Sigmoid colon (tissue), 7 donors: Measurements from ENCODE around the gene OLAH. TPM values are rescaled to one million over a fixed set of nuclear protein-coding genes. Genes with fewer than 3 reads are reported as not detected.

Experiments
- DNase-seq: peaks from one replicate; pipeline ENCODE4 v3.0.0-alpha.2; 2019
- H3K27ac ChIP-seq, 4 donors: fragments of 200-600 bp; sonication (generic); one replicate each; pipeline ENCODE4 v1.5.1; 2016 to 2019; ENCODE audit warnings: mild to moderate bottlenecking in 1 of 4
- H3K27me3 ChIP-seq, 3 donors: fragments of 200-600 bp; sonication (generic); one replicate each; pipeline ENCODE4 v1.5.1; 2019; ENCODE audit warnings: mild to moderate bottlenecking in 1 of 3
- H3K36me3 ChIP-seq, 4 donors: fragments of 200-600 bp; sonication (generic); one replicate each; pipeline ENCODE4 v1.5.1; 2016 to 2019
- H3K4me1 ChIP-seq, 4 donors: fragments of 200-600 bp; sonication (generic); one replicate each; pipeline ENCODE4 v1.5.1; 2017 to 2019
- H3K4me3 ChIP-seq, 4 donors: fragments of 200-600 bp; sonication (generic); one replicate each; pipeline ENCODE4 v1.5.1; 2017 to 2019; ENCODE audit warnings: mild to moderate bottlenecking in 2 of 4, moderate library complexity in 1 of 4
- H3K9me3 ChIP-seq, 4 donors: fragments of 200-600 bp in 3 of 4; sonication (generic) in 3 of 4; one replicate each; pipeline versions ENCODE4 v1.5.1 to v1.6.1; 2013 to 2019
- CTCF ChIP-seq, 4 experiments: fragments of 450-650 bp in 3 of 4; fragments of 200-600 bp in 1 of 4; IDR thresholded peaks; one replicate each; pipeline ENCODE4 v1.5.1; 2016 to 2019; ENCODE audit warnings: antibody characterized with exemption in 4 of 4, mild to moderate bottlenecking in 3 of 4, moderate library complexity in 2 of 4
- EP300 ChIP-seq, 4 donors: sonication (generic); formaldehyde crosslinking; IDR thresholded peaks; one replicate each; pipeline ENCODE4 v1.6.1; 2017; ENCODE audit warnings: antibody characterized with exemption in 4 of 4
- POLR2A ChIP-seq, 2 donors: fragments of 450-650 bp; IDR thresholded peaks; one replicate each; pipeline ENCODE4 v1.6.1; 2016; ENCODE audit warnings: antibody characterized with exemption in 2 of 2, mild to moderate bottlenecking in 2 of 2, moderate library complexity in 2 of 2
- POLR2AphosphoS5 ChIP-seq, 4 donors: sonication (generic); formaldehyde crosslinking; IDR thresholded peaks; one replicate each; pipeline ENCODE4 v1.6.1; 2017; ENCODE audit warnings: antibody characterized with exemption in 4 of 4
- WGBS, 2 donors: extraction: QIAGEN DNeasy Blood & Tissue Kit; methylation state at CpG; one replicate each; pipeline ENCODE4 v1.1.7; 2013; 5-methylcytosine and 5-hydroxymethylcytosine counted together
- intact Hi-C: fragments of 100-400 bp; cut with DNase I; formaldehyde crosslinking; loops from one replicate; pipeline ENCODE4 v1.15.1; 2023
- polyA plus RNA-seq, 3 donors: library from polyadenylated mRNA; stranded (reverse); fragments of 200-250 nt; gene quantifications; one replicate each; pipeline ENCODE4 v1.2.3, GENCODE V29; 2013
- total RNA-seq, 4 donors: library from RNA; depleted of rRNA; stranded (reverse); fragments of >200 nt; gene quantifications; one replicate each; pipeline ENCODE4 v1.1.0, GENCODE V29; 2016
- donor health status: healthy with polysubstance abuse.
- donor health status: Bipolar disorder and iron deficiency.
- donor health status: healthy.

Gene OLAH
- total and polyA plus RNA-seq, 7 donors: 0.49 to 0.71 (median 0.63) TPM; not detected in 4

DNA sequence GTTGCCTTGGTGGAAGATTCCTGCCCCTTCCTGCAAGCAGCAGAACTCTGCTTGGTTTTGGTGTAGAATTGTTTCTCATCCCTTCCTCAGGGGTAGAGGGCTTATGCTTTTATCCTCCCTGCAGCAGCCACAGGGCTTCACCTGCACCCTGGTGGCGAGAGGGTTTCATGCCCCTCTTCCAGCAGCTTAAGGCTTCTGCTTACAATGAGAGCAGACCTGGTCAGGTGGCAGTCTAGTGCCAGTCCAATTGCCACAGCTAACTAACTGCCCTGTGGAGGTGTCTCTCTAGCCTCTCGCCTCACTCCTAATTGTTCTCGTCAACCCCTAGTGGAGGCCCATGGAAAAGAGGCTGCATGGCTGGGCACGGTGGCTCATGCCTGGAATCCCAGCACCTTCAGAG, 25.5 kb downstream of the OLAH start:
- Histone ChIP-seq H3K36me3 (no peaks in the 10 kb centered on the region), H3K4me1 (no peaks in the 10 kb centered on the region), H3K9me3 (no peaks in the 10 kb centered on the region), H3K27ac (no peak overlapping the region), H3K27me3 (no peaks in the 10 kb centered on the region), H3K4me3 (no peak overlapping the region)
- TF ChIP-seq POLR2AphosphoS5 (IDR thresholded peaks at IDR 0.05) (no peak), EP300 (IDR thresholded peaks at IDR 0.05) (no peak), CTCF (IDR thresholded peaks at IDR 0.05) (no peak), POLR2A (IDR thresholded peaks at IDR 0.05) (no peak)
- no peak for DNase-seq
- 71 to 72% methylated on average over 4 of the region's 4 CpGs for WGBS, 2 donors
- intact Hi-C loops: no loop called here

DNA sequence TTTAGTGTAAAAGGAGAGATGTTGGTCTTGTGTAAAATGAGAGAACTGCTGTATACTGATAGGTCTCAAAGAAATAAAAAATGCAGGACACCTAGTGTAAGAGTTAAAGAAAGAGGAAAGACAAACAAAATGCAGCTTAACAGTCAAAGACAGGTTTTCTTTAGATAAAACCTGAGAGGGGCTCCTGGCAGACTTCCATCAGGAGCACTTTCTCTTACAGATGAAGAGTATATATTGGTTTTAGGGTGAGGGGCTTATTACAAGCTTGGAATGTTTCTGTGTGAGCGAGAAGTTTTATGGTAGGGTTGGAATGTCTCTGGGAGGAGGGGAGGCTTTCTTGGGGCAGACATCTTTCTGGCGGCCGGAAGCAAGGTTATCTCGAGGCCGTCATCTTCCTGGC, 28.6 kb downstream of the OLAH start:
- no peak overlapping the region for H3K4me3 ChIP-seq

GRCh38 chr10:15075421-15075820, 31.7 kb downstream of the OLAH start:
- no peak overlapping the region for H3K4me3 ChIP-seq
- H3K27me3 ChIP-seq: no peaks in the 10 kb centered on the region
- intact Hi-C loops: no loop called here
- DNase-seq: no peak
- H3K4me1 ChIP-seq: no peaks in the 10 kb centered on the region
- H3K9me3 ChIP-seq: no peaks in the 10 kb centered on the region
- 94% methylated on average over 3 of the region's 3 CpGs for WGBS, 2 donors
- no peak overlapping the region for H3K27ac ChIP-seq
- no peak for TF ChIP-seq POLR2A (IDR thresholded peaks at IDR 0.05)
- TF ChIP-seq POLR2AphosphoS5 (IDR thresholded peaks at IDR 0.05): no peak
- no peak for TF ChIP-seq EP300 (IDR thresholded peaks at IDR 0.05)
- no peak for TF ChIP-seq CTCF (IDR thresholded peaks at IDR 0.05)
- H3K36me3 ChIP-seq: no peaks in the 10 kb centered on the region

More for the DNA sequence above, 28.6 kb downstream of the OLAH start:
- DNase-seq: no peak
- Histone ChIP-seq H3K4me1 (no peaks in the 10 kb centered on the region), H3K27ac (no peak overlapping the region), H3K36me3 (no peaks in the 10 kb centered on the region), H3K9me3 (no peaks in the 10 kb centered on the region), H3K27me3 (no peaks in the 10 kb centered on the region)
- intact Hi-C loops: no loop called here
- WGBS, 2 donors: 93 to 94% methylated on average over 5 of the region's 5 CpGs
- TF ChIP-seq POLR2AphosphoS5 (IDR thresholded peaks at IDR 0.05) (no peak), EP300 (IDR thresholded peaks at IDR 0.05) (no peak), POLR2A (IDR thresholded peaks at IDR 0.05) (no peak), CTCF (IDR thresholded peaks at IDR 0.05) (no peak)

GRCh38 chr10:15083674-15084501, 40.1 kb downstream of the OLAH start:
- no peak for DNase-seq
- TF ChIP-seq CTCF (IDR thresholded peaks at IDR 0.05) (no peak), POLR2AphosphoS5 (IDR thresholded peaks at IDR 0.05) (no peak), POLR2A (IDR thresholded peaks at IDR 0.05) (no peak), EP300 (IDR thresholded peaks at IDR 0.05) (no peak)
- Histone ChIP-seq H3K4me1 (peaks cover 0 to 19% (median 14%) of the 10 kb centered on the region in 4 donors), H3K27me3 (no peaks in the 10 kb centered on the region), H3K36me3 (no peaks in the 10 kb centered on the region), H3K9me3 (no peaks in the 10 kb centered on the region), H3K4me3 (peak overlapping the region; percentile 22 to 49 (median 47)), H3K27ac (peak overlapping the region; percentile 23 to 52 (median 32))
- intact Hi-C loops: no loop called here
- 82 to 90% methylated on average over 18 of the region's 18 CpGs for WGBS, 2 donors
